Panc1 (cell line): ENCODE data around the gene PTPN1. TPM values are rescaled to one million over a fixed set of nuclear protein-coding genes. Genes with fewer than 3 reads are reported as not detected.

Source experiments
- ATAC-seq: fragments of 200-7000 bp; cut with Tn5 transposase; 2 replicates; pipeline ENCODE4 v1.9.1; 2020; ENCODE audit warnings: mild to moderate bottlenecking, moderate library complexity
- BruUV-seq: library from RNA; stranded (reverse); fragments of 400-500 nt; replicated peaks from 2 replicates; lab custom pipeline; 2021; lab: Mats Ljungman, UMichigan
- CTCF ChIA-PET: fragments of 300-600 bp; sonication (Branson Sonifier 250); formaldehyde crosslinking; loops from one replicate; lab custom pipeline; 2022; ENCODE audit warnings: antibody characterized with exemption; lab: Charles Lee
- POLR2A ChIA-PET: fragments of 300-600 bp; sonication (Branson Sonifier 250); formaldehyde crosslinking; loops from one replicate; lab custom pipeline; 2022; ENCODE audit warnings: antibody characterized with exemption; lab: Charles Lee
- DNase-seq: peaks from one replicate; pipeline ENCODE4 v3.0.0-alpha.2; 2010; ENCODE audit warnings: low read depth, low spot score
- H3K27ac ChIP-seq: 2 replicates; pipeline ENCODE4 v1.5.1; 2011; ENCODE audit warnings: mild to moderate bottlenecking, low read length, inconsistent platforms
- H3K27me3 ChIP-seq: fragments of 200-500 bp; sonication (Bioruptor generic); 2 replicates; pipeline ENCODE4 v1.6.0; 2014; ENCODE audit warnings: low read length, inconsistent platforms; ENCODE audit not compliant: control insufficient read depth, insufficient read depth
- H3K36me3 ChIP-seq: fragments of 200-500 bp; sonication (Bioruptor generic); 2 replicates; pipeline ENCODE4 v1.5.1; 2014; ENCODE audit warnings: inconsistent platforms, mild to moderate bottlenecking, low read length, moderate library complexity; ENCODE audit not compliant: control insufficient read depth, insufficient read depth
- H3K4me1 ChIP-seq: 2 replicates; pipeline ENCODE4 v1.5.1; 2011; ENCODE audit warnings: inconsistent platforms, mild to moderate bottlenecking, low read length, moderate library complexity; ENCODE audit not compliant: control insufficient read depth, insufficient read depth
- H3K4me3 ChIP-seq, 2 experiments: 2 replicates each; pipeline ENCODE4 v1.5.1; 2011 to 2012; ENCODE audit warnings: low read depth in 2 of 2, low read length in 2 of 2, mild to moderate bottlenecking in 2 of 2, inconsistent platforms in 1 of 2, moderate library complexity in 1 of 2
- H3K9me3 ChIP-seq: fragments of 200-500 bp; sonication (Bioruptor generic); 2 replicates; pipeline ENCODE4 v1.5.1; 2014; ENCODE audit warnings: low read depth, mild to moderate bottlenecking, inconsistent platforms, low read length, moderate library complexity; ENCODE audit not compliant: control insufficient read depth, insufficient read depth
- CTCF ChIP-seq: fragments of 450-650 bp; IDR thresholded peaks from 2 replicates; pipeline ENCODE4 v1.5.1; 2017; ENCODE audit warnings: mild to moderate bottlenecking
- POLR2AphosphoS5 ChIP-seq: IDR thresholded peaks from 2 replicates; pipeline ENCODE4 v1.6.1; 2012; ENCODE audit warnings: mild to moderate bottlenecking, low read depth, low read length, moderate library complexity
- SIN3A ChIP-seq: IDR thresholded peaks from 2 replicates; pipeline ENCODE4 v1.6.1; 2012; ENCODE audit warnings: low read depth, mild to moderate bottlenecking, low read length, moderate library complexity, borderline replicate concordance; ENCODE audit not compliant: insufficient read depth
- TCF7L2 ChIP-seq: IDR thresholded peaks from 2 replicates; pipeline ENCODE4 v1.6.1; 2011; ENCODE audit warnings: mild to moderate bottlenecking, low read depth, low read length, inconsistent platforms
- in situ Hi-C: cut with HindIII; loops from 2 replicates; pipeline ENCODE4 v1.10.0; 2016; ENCODE audit warnings: low sequenced_read_pairs, low pct_unique_long_range_greater_than_20kb
- intact Hi-C: fragments of 100-400 bp; cut with micrococcal nuclease; formaldehyde crosslinking; loops from one replicate; pipeline ENCODE4 v1.10.0; 2022; ENCODE audit not compliant: unreplicated experiment
- total RNA-seq: library from RNA; stranded (reverse); gene quantifications from one replicate; pipeline ENCODE4 v1.2.1, GENCODE V29; 2021; ENCODE audit not compliant: unreplicated experiment
- TF ChIP-seq, protein P1 (sequence below), 2 experiments: IDR thresholded peaks; 2 replicates each; pipeline ENCODE4 v1.6.1; 2011 to 2012; ENCODE audit warnings: low read depth in 2 of 2, control low read depth in 1 of 2, low read length in 1 of 2, mild to moderate bottlenecking in 1 of 2, moderate library complexity in 1 of 2; ENCODE audit not compliant: insufficient read depth in 1 of 2

PTPN1 gene
- total RNA-seq, 1 experiment from 2014 or later = 42.2 TPM

GRCh38 chr20:50600281-50600895 is 90.2 kb downstream of the PTPN1 start:
- ChIA-PET POLR2A (no interaction called here), CTCF (no interaction called here)
- Histone ChIP-seq H3K36me3 (no peaks in the 10 kb centered on the region), H3K27me3 (no peaks in the 10 kb centered on the region), H3K4me3 (no peak overlapping the region), H3K9me3 (no peaks in the 10 kb centered on the region), H3K4me1 (peaks cover 19% of the 10 kb centered on the region), H3K27ac (no peak overlapping the region; the same call in 1 of the 2 replicates)
- BruUV-seq = TSS peak; percentile 37
- in situ Hi-C loops = no loop called here
- TF ChIP-seq SIN3A = no peak
- TF ChIP-seq TCF7L2 = no peak
- no peak for TF ChIP-seq POLR2AphosphoS5
- TF ChIP-seq CTCF = no peak
- TF ChIP-seq, protein P1, sequence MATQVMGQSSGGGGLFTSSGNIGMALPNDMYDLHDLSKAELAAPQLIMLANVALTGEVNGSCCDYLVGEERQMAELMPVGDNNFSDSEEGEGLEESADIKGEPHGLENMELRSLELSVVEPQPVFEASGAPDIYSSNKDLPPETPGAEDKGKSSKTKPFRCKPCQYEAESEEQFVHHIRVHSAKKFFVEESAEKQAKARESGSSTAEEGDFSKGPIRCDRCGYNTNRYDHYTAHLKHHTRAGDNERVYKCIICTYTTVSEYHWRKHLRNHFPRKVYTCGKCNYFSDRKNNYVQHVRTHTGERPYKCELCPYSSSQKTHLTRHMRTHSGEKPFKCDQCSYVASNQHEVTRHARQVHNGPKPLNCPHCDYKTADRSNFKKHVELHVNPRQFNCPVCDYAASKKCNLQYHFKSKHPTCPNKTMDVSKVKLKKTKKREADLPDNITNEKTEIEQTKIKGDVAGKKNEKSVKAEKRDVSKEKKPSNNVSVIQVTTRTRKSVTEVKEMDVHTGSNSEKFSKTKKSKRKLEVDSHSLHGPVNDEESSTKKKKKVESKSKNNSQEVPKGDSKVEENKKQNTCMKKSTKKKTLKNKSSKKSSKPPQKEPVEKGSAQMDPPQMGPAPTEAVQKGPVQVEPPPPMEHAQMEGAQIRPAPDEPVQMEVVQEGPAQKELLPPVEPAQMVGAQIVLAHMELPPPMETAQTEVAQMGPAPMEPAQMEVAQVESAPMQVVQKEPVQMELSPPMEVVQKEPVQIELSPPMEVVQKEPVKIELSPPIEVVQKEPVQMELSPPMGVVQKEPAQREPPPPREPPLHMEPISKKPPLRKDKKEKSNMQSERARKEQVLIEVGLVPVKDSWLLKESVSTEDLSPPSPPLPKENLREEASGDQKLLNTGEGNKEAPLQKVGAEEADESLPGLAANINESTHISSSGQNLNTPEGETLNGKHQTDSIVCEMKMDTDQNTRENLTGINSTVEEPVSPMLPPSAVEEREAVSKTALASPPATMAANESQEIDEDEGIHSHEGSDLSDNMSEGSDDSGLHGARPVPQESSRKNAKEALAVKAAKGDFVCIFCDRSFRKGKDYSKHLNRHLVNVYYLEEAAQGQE (IDR thresholded peaks at IDR 0.05; ENCODE audit: insufficient read depth in 1 of 2, low read depth in 2 of 2, low read length in 1 of 2) = no peak
- no peak for ATAC-seq
- intact Hi-C loops = no loop called here
- no peak for DNase-seq

GRCh38 chr20:50601511-50602431 is 91.6 kb downstream of the PTPN1 start:
- H3K9me3 ChIP-seq = no peaks in the 10 kb centered on the region
- ChIA-PET CTCF (no interaction called here), POLR2A (no interaction called here)
- no peak overlapping the region for H3K27ac ChIP-seq
- H3K4me3 ChIP-seq = no peak overlapping the region
- no TSS peak for BruUV-seq
- no peak for DNase-seq
- H3K36me3 ChIP-seq = no peaks in the 10 kb centered on the region
- intact Hi-C loops = no loop called here
- no peak for TF ChIP-seq CTCF
- TF ChIP-seq SIN3A = no peak
- no peak for TF ChIP-seq POLR2AphosphoS5
- TF ChIP-seq, protein P1 (IDR thresholded peaks at IDR 0.05; ENCODE audit: insufficient read depth in 1 of 2, low read depth in 2 of 2, low read length in 1 of 2) = no peak
- TF ChIP-seq TCF7L2 = no peak
- no peak for ATAC-seq
- in situ Hi-C loops = no loop called here
- peaks cover 6% of the 10 kb centered on the region; the same call in 1 of the 2 replicates for H3K4me1 ChIP-seq
- no peaks in the 10 kb centered on the region for H3K27me3 ChIP-seq
